ENCODE data around the gene PPFIA2.

- TF ChIP-seq, protein P1, sequence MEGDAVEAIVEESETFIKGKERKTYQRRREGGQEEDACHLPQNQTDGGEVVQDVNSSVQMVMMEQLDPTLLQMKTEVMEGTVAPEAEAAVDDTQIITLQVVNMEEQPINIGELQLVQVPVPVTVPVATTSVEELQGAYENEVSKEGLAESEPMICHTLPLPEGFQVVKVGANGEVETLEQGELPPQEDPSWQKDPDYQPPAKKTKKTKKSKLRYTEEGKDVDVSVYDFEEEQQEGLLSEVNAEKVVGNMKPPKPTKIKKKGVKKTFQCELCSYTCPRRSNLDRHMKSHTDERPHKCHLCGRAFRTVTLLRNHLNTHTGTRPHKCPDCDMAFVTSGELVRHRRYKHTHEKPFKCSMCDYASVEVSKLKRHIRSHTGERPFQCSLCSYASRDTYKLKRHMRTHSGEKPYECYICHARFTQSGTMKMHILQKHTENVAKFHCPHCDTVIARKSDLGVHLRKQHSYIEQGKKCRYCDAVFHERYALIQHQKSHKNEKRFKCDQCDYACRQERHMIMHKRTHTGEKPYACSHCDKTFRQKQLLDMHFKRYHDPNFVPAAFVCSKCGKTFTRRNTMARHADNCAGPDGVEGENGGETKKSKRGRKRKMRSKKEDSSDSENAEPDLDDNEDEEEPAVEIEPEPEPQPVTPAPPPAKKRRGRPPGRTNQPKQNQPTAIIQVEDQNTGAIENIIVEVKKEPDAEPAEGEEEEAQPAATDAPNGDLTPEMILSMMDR (IDR thresholded peaks at IDR 0.05): no peak
- no peak for TF ChIP-seq EP300 (IDR thresholded peaks at IDR 0.05; ENCODE audit: low read depth)
- no peak for TF ChIP-seq POLR2A (IDR thresholded peaks at IDR 0.05)
Observed at GRCh38 chr12:81729781-81730180, 29.4 kb downstream of the PPFIA2 start.
